MM.1S (cell line): Measurements from ENCODE around the gene TAS2R40.

Source experiments
- DNase-seq: peaks from one replicate; pipeline ENCODE4 v3.0.0-alpha.2; 2015
- H2AFZ ChIP-seq: fragments of 300-600 bp; sonication (generic); 2 replicates; pipeline ENCODE4 v1.6.0; 2016; ENCODE audit warnings: antibody characterized with exemption, low read length
- H3F3A ChIP-seq: fragments of 300-600 bp; sonication (generic); 2 replicates; pipeline ENCODE4 v1.6.1; 2016; ENCODE audit warnings: mild to moderate bottlenecking, antibody characterized with exemption, low read length, moderate library complexity, mixed read lengths; ENCODE audit not compliant: insufficient read depth
- H3K27ac ChIP-seq: fragments of 300-600 bp; sonication (generic); 2 replicates; pipeline ENCODE4 v1.5.1; 2016; ENCODE audit warnings: mild to moderate bottlenecking, low read length
- H3K27me3 ChIP-seq: fragments of 300-600 bp; sonication (generic); replicated peaks from 2 replicates; pipeline ENCODE4 v1.6.0; 2016; ENCODE audit warnings: low read length; ENCODE audit not compliant: insufficient read depth
- H3K36me3 ChIP-seq: fragments of 300-600 bp; sonication (generic); replicated peaks from 2 replicates; pipeline ENCODE4 v1.6.1; 2016; ENCODE audit warnings: mild to moderate bottlenecking, low read length, mixed read lengths; ENCODE audit not compliant: insufficient read depth
- H3K4me1 ChIP-seq: fragments of 300-600 bp; sonication (generic); 2 replicates; pipeline ENCODE4 v1.6.1; 2016; ENCODE audit warnings: low read length, mixed read lengths
- H3K4me2 ChIP-seq: fragments of 300-600 bp; sonication (generic); 2 replicates; pipeline ENCODE4 v1.6.0; 2016; ENCODE audit warnings: low read depth, low read length
- H3K4me3 ChIP-seq: fragments of 300-600 bp; sonication (generic); 2 replicates; pipeline ENCODE4 v1.5.1; 2016; ENCODE audit warnings: low read length, mixed read lengths
- H3K79me2 ChIP-seq: fragments of 300-600 bp; sonication (generic); 2 replicates; pipeline ENCODE4 v1.6.1; 2016; ENCODE audit warnings: mixed run types, low read length, mixed read lengths
- H3K9ac ChIP-seq: fragments of 300-600 bp; sonication (generic); 2 replicates; pipeline ENCODE4 v1.6.1; 2016; ENCODE audit warnings: low read length, mixed read lengths
- H3K9me2 ChIP-seq: fragments of 300-600 bp; sonication (generic); replicated peaks from 2 replicates; pipeline ENCODE4 v1.6.1; 2016; ENCODE audit warnings: mild to moderate bottlenecking, low read length, mixed read lengths; ENCODE audit not compliant: insufficient read depth
- H3K9me3 ChIP-seq: fragments of 300-600 bp; sonication (generic); replicated peaks from 2 replicates; pipeline ENCODE4 v1.6.1; 2016; ENCODE audit warnings: mild to moderate bottlenecking, low read length, mixed read lengths; ENCODE audit not compliant: insufficient read depth
- H4K20me1 ChIP-seq: fragments of 300-600 bp; sonication (generic); 2 replicates; pipeline ENCODE4 v1.6.1; 2016; ENCODE audit warnings: mild to moderate bottlenecking, low read length, moderate library complexity, mixed read lengths; ENCODE audit not compliant: insufficient read depth
- CTCF ChIP-seq: fragments of 300-600 bp; sonication (generic); IDR thresholded peaks from 2 replicates; pipeline ENCODE4 v1.5.1; 2016; ENCODE audit warnings: antibody characterized with exemption, low read length, mixed read lengths
- EZH2 ChIP-seq: fragments of 300-600 bp; sonication (generic); optimal IDR thresholded peaks from 2 replicates; pipeline ENCODE3; 2017; ENCODE audit warnings: low read depth, mild to moderate bottlenecking, antibody characterized with exemption, low read length, mixed read lengths
- EZH2phosphoT487 ChIP-seq: fragments of 300-600 bp; sonication (generic); IDR thresholded peaks from 2 replicates; pipeline ENCODE4 v1.6.1; 2018; ENCODE audit warnings: antibody characterized with exemption, low read length

The TAS2R40 gene

GRCh38 chr7:143216686-143217085 lies 5.2 kb upstream of the TAS2R40 start:
- TF ChIP-seq EZH2phosphoT487 (no peak), EZH2 (no peak), CTCF (no peak)
- no peak overlapping the region for H3K9ac ChIP-seq
- no peaks in the 10 kb centered on the region for H3K9me3 ChIP-seq

GRCh38 chr7:143217806-143218205 lies 4.0 kb upstream of the TAS2R40 start:
- H3K36me3 ChIP-seq: no peaks in the 10 kb centered on the region

More at GRCh38 chr7:143216686-143217085, 5.2 kb upstream of the TAS2R40 start:
- Histone ChIP-seq H3K79me2 (no peaks in the 10 kb centered on the region), H3K4me3 (no peak overlapping the region), H4K20me1 (no peaks in the 10 kb centered on the region), H3K4me1 (no peaks in the 10 kb centered on the region), H2AFZ (no peak overlapping the region), H3F3A (no peaks in the 10 kb centered on the region), H3K36me3 (no peaks in the 10 kb centered on the region), H3K27me3 (no peaks in the 10 kb centered on the region), H3K27ac (no peak overlapping the region), H3K4me2 (no peak overlapping the region), H3K9me2 (no peaks in the 10 kb centered on the region)
- no peak for DNase-seq

GRCh38 chr7:143221286-143221685 lies 551 bp upstream of the TAS2R40 start:
- no peaks in the 10 kb centered on the region for H3K4me1 ChIP-seq
- TF ChIP-seq CTCF (no peak), EZH2phosphoT487 (no peak), EZH2 (no peak)

More at GRCh38 chr7:143217806-143218205, 4.0 kb upstream of the TAS2R40 start:
- no peak for DNase-seq
- Histone ChIP-seq H3K27ac (no peak overlapping the region), H3K27me3 (no peaks in the 10 kb centered on the region), H3K79me2 (no peaks in the 10 kb centered on the region), H2AFZ (no peak overlapping the region), H3K4me3 (no peak overlapping the region), H3K4me1 (no peaks in the 10 kb centered on the region), H3K4me2 (no peak overlapping the region), H3K9ac (no peak overlapping the region), H3K9me3 (no peaks in the 10 kb centered on the region), H3F3A (no peaks in the 10 kb centered on the region), H4K20me1 (no peaks in the 10 kb centered on the region), H3K9me2 (no peaks in the 10 kb centered on the region)
- TF ChIP-seq CTCF: no peak
- TF ChIP-seq EZH2phosphoT487: no peak
- no peak for TF ChIP-seq EZH2

More at GRCh38 chr7:143221286-143221685, 551 bp upstream of the TAS2R40 start:
- Histone ChIP-seq H3K9me3 (no peaks in the 10 kb centered on the region), H4K20me1 (no peaks in the 10 kb centered on the region), H3K9me2 (no peaks in the 10 kb centered on the region), H3K4me2 (no peak overlapping the region), H3K36me3 (no peaks in the 10 kb centered on the region), H2AFZ (no peak overlapping the region), H3F3A (no peaks in the 10 kb centered on the region), H3K9ac (no peak overlapping the region), H3K27me3 (no peaks in the 10 kb centered on the region), H3K79me2 (no peaks in the 10 kb centered on the region), H3K4me3 (no peak overlapping the region), H3K27ac (no peak overlapping the region)
- DNase-seq: no peak
